ENCODE measurements around the gene UAP1. TPM values are rescaled to one million over a fixed set of nuclear protein-coding genes. Genes with fewer than 3 reads are reported as not detected.
A peak's percentile ranks its signal among the peaks of the same experiment; 100 is the strongest.

The UAP1 gene
- total RNA-seq: 100 to 1,000 TPM; 157 to 485 (median 258) TPM

GRCh38 chr1:162561616-162562469, at the start of gene UAP1:
Gene UAP1 (plus strand): TSS chr1:162561722. CDS start chr1:162566069, 4,347 bp downstream.
- no peak for TF ChIP-seq CTCF (IDR thresholded peaks at IDR 0.05)
- ATAC-seq (ENCODE audit: low FRiP score) (peak; percentile 33), DNase-seq (ENCODE audit: low spot score) (no peak)

GRCh38 chr1:162527314-162527713, 34.2 kb upstream of the UAP1 start:
- DNase-seq (ENCODE audit: low spot score): no peak
- ATAC-seq (ENCODE audit: low FRiP score): no peak
- no peak for TF ChIP-seq CTCF (IDR thresholded peaks at IDR 0.05)

- ATAC-seq (ENCODE audit: low FRiP score): no peak
Observed at GRCh38 chr1:162530307-162530987, 31.1 kb upstream of the UAP1 start.

GRCh38 chr1:162530988-162531319, 30.6 kb upstream of the UAP1 start:
- no peak for ATAC-seq (ENCODE audit: low FRiP score)
- no peak for TF ChIP-seq CTCF (IDR thresholded peaks at IDR 0.05)
- no peak for DNase-seq (ENCODE audit: low spot score)

More at GRCh38 chr1:162530307-162530987, 31.1 kb upstream of the UAP1 start:
- DNase-seq (ENCODE audit: low spot score): no peak
- no peak for TF ChIP-seq CTCF (IDR thresholded peaks at IDR 0.05)

GRCh38 chr1:162535501-162535900, 26.0 kb upstream of the UAP1 start:
- no peak for TF ChIP-seq CTCF (IDR thresholded peaks at IDR 0.05)
- no peak for ATAC-seq (ENCODE audit: low FRiP score)

GRCh38 chr1:162536511-162536910, 25.0 kb upstream of the UAP1 start:
- no peak for TF ChIP-seq CTCF (IDR thresholded peaks at IDR 0.05)
- DNase-seq (ENCODE audit: low spot score) (no peak), ATAC-seq (ENCODE audit: low FRiP score) (no peak)

More at GRCh38 chr1:162535501-162535900, 26.0 kb upstream of the UAP1 start:
- no peak for DNase-seq (ENCODE audit: low spot score)
